SKM-1 treated with dmso at 0.1 percent for 144 hours (cell line): ENCODE results near the gene P4HA2.

Experiments
- DNase-seq: peaks from one replicate; lab custom pipeline; 2025; ENCODE audit not compliant: unreplicated experiment; lab: John Stamatoyannopoulos, UW

P4HA2 gene

DNA sequence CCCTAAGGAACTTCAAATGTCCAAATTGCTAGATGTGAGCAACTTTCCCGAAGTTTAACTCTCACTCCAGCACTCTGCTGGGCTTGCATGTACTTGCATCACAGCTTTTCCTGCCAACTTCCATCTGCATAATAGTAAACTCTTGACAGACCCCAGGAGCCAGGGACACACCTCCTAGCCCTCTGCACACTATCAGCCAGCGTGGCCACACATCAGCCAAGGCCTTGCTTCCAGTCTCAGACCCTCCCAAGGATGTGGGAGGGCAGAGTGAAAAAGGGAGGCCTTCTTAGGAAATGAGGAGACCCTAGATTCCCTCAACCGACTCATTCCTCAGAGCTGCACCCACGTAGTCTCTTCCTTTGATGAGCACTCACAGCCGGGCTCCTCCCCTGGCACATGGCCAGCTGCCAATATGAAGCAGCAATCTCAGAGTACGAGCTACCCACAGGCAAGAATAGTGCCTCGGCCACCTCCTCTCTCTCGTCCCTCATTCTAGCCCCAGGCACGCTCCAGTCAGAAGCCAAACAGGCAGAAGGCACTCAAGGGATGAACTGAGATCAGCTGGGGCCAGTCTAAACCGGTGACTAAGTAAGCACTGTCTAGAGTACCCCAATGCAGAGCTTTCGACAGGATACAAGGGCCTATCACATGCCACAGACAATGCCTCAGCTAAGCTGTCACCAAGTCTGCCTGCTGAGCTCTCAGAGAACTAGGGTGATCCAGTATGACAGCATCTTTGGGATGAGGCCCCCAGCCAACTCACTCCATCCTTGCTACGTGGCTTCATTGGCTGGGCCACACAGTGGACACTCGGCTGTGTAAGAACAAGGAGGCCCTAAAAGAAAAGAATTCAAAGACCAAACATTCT, 2.3 kb downstream of the P4HA2 start:
- no peak for DNase-seq

DNA sequence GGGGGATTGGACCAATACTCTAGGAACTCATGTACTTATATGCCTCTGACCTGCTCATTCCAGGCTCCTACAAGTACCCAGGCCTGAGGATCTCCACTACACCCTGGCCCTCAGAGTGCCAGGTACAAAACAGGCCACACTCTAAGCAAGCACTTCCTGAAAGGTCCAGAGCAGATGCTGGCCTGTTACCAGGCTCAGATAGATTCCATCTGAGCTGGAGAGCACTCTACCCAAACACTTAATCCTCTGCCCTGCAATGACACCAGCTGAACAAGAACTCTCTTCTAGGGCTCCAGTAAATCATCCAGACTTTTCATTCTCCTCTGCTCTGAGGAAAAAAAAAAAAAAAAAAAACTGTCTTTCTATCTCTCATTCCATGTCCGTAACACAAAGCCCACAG, 2.9 kb downstream of the P4HA2 start:
- no peak for DNase-seq

GRCh38 chr5:132223861-132224260, 3.8 kb downstream of the P4HA2 start:
- no peak for DNase-seq

DNA sequence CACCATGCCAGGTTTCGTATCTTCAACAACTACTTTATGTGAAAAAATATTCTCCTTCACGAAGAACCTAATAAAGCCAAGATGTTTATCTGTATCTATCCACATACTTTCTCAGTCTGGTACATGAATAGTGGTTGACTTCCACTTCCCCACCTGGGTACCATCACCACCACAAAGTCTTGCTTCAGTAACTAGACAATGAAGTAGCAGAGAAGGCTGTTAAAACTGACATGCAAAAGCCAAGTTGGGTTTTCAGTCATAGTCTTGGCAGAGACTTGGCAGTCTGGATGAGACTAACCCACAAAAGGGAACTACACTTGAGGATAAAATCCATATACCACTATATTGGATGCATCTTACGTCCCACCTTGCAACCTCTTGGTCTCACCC, 5.0 kb downstream of the P4HA2 start:
- DNase-seq: no peak

DNA sequence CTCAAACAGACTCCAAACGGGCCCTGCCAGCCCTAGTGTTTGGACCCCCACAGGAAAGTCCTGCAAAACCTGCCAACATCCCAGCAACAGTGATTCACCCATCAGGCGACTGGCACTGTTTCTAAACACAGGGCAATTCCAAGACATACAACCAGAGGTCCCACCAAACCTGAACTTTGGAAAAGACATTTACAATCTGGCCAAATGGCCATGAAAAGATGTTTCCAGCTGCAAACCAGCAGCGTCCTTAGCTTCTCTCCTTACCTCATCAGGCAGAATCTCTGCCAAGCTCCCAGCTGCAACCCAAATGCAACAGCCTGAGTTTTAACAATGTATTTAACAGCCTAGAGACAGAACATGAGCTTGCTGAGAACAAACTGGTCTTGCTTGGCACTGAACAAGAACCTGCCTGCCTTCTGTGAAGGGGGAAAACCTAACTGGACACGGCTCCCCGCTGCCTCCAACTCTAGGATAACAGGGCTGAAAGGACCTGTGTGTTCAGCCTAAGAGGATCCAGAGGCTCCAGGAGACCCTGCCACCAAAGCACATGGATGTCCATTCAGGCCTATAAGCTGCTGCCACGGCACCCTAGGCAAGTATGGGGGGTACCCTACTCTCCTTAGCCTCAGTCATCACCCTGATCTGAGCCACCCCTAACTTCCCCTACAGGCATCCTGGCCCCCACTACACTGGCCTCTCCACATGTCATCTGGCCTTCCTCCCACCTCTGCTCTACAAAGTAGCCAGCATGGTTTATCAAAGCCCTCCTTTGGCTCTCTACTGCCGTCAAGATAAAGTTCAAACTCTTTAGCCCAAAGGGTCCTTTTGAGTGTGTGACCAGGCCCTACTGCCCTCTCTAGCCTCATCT, 5.6 kb downstream of the P4HA2 start:
- no peak for DNase-seq

DNA sequence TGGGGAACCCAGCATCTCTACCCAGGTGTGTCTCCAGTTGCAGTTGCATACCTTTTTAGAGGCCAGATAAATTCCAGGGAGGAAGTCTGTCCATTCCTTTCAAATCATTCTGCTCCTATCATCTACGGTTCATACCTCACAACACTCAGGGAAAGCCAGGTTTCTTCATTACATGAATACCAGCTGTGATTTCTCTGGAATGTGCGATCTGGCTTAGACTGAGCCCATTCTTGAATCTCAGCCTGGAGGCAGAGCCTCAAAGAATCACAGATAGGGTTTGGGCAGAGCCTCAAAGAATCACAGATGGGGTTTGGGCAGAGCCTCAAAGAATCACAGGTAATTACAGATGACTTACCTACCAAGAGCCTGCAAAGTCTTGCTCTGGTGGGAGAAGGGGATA, 7.2 kb downstream of the P4HA2 start:
- no peak for DNase-seq

DNA sequence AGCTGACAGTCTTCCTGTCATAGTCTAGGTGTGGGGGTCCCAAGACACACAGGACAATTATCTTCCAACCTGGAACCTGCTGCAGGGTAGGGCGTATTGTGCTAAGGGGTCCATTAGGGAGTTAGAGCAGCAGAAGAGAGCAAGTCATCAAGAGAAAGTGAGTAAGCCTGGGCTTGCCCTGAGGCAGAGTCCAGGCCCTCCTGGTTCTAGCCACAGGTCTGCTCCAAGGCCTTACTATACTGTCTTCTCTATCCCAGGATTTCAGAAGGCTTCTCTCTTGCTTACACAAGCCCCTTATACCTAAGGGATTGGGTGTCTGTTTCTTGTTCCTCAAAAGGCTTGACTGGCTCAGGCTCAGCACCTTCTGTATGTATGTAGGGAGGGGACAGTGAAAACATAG, 7.7 kb downstream of the P4HA2 start:
- DNase-seq: no peak

GRCh38 chr5:132219289-132219970, 8.2 kb downstream of the P4HA2 start:
- DNase-seq: no peak

GRCh38 chr5:132218321-132218720, 9.3 kb downstream of the P4HA2 start:
- DNase-seq: no peak

- no peak for DNase-seq
Observed at GRCh38 chr5:132215329-132215728, 12.3 kb downstream of the P4HA2 start.

DNA sequence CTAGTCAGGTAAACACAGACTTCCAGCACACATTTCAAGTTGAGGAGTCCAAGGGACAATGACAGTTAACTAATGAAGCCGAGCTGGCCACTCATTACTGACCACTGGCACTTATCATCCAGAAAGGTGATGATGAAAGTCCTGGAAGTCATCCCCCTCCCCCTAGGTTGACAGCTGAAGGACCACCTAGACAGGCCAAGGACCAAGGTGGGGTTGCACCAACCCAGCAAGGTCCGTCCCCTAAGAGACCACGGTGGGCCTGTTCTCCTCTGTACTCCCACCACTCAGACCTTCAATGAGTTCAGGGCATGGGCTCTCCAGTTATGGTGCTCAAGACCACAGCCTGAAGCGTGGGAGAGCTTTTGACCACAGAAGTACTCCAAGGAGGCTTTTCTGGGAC, 13.2 kb downstream of the P4HA2 start:
- DNase-seq: no peak

DNA sequence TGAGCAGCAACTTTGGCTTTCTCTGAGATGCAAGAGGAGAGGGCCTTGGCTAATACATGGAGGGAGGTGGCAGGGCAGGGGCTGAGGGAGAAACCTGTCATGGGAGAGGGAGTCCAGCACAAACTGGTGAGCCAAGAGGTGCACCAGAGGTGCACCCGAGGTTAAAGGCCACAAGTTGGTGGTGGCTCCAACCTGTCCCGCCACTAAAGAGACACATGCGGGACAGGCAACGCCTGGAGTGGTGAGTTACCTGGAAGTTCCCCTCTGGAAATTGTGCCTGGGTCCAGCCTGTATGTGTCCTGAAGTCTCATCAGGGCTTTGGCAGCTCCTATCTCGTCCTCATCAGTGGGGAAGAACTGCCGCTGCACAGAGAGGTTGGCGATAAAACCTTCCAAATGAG, 14.0 kb downstream of the P4HA2 start:
- DNase-seq: no peak

GRCh38 chr5:132211787-132212186, 15.9 kb downstream of the P4HA2 start:
- no peak for DNase-seq

GRCh38 chr5:132210944-132211343, 16.7 kb downstream of the P4HA2 start:
- no peak for DNase-seq

DNA sequence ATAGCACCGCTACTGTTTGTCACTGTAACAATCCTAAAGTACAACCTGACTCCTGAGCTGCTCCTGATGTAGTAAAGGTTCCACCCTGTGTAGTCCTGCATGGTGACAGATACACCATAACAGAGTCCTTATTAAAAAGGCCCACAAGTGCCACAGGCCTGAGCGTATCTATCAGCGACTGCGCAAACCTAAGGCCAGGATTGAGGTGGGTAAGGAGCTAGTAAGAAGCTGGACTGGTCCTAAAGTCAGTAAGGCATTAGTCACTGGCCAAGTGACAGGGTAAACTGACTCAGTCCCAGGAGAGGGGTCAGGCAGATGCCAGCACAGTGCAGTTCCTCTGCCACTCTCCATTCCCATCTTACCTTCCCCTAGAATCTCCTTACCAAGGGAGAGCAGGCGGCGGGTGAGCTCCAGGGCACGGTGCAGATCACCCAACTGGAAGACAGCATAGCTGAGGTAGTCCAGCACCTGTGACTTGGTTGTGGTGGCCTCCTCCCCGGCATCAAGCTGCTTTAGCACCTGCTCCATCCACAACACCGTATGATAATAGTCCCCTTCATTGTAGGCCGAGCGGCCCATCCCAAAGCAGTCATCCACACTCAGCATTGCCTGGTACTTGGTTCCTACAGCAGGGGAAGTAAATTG, 17.6 kb downstream of the P4HA2 start:
- DNase-seq: no peak

GRCh38 chr5:132209131-132209530, 18.5 kb downstream of the P4HA2 start:
- no peak for DNase-seq

DNA sequence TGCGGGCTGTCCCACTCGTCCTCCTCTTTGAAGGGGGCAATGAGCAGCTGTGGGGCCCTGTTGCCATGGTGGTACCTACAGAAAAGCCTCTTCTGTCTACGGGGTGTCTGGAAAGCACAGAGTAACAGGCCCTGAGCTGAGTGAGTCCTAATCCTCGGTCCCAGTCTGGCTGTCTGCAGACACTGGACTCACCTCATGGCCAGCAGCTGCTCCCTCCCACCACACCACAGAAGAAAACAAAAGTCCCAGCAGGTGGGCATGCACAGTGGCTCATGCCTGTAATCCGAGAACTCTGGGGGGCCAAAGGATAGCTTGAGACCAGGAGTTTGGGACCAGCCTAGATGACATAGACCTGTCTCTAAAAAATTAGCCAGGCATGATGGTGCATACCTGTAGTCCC, 19.9 kb downstream of the P4HA2 start:
- DNase-seq: no peak

DNA sequence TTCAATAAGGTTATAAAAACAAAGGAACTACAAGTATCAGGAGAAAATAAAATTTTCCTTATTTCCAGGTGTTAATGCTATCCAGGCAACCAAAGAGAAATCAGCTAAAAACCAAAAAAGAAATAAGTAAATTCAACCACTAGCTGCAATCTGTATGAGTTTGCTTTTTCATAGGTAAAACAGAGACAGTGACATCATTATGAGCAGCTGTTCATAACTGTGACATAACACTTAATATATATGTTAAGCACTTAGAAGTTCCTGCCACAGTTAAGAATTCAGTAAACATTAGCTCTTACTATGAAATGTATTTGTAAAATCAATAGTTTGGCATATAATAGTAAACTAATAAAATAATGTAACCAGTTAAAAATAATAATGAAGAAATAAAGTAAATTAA, 20.9 kb downstream of the P4HA2 start:
- DNase-seq: no peak

GRCh38 chr5:132205385-132206125, 22.1 kb downstream of the P4HA2 start:
- no peak for DNase-seq

DNA sequence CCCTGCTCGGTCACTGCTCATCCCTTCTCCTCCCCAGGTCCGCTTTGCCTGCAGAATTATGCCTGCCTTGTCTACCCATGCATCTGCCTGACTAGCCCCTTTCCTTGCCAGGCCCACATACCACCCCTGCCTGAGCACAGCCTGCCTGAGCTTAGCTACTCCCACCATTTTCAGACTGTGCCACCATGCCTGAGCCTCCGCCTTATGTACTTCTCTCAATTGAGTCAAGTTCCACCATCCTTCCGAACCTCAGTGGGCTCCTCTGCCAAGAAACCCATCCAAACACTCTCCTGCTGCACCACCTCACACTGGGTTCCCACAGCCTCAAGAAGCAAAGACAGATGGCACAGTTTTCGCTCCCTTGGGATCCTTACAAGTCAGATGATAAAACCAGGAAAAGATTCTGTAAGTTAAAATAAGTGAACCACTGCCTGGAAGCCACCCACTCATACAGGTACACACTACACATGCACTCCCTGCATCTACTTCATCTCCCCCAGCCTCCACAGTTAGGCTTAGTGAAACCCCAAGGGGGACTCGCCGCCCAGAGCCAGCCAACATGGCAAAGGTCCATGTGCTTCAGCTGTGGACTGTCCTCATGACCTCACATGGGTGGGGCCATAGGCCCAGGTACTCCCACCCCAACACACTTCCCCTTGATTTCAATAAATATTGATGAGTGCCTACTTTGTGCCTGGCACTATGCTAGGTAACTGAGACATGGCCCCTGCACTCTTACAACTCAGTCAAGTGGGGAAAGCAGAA, 23.1 kb downstream of the P4HA2 start:
- no peak for DNase-seq
